Measurements from ENCODE around the gene SMARCAL1. TPM values are rescaled to one million over a fixed set of nuclear protein-coding genes. Genes with fewer than 3 reads are reported as not detected.

SMARCAL1 gene
- total RNA-seq, 2 donors from 2014 or later: 21.1 to 32.2 TPM

- Mint-ChIP-seq H3K27ac (peak within 1 kb of the TSS; percentile 94 to 98), H3K9me3 (no peaks in the 10 kb centered on the region)
Observed at GRCh38 chr2:216498379-216499352, 86.4 kb downstream of the SMARCAL1 start, which contains the start of gene RPL37A. Gene RPL37A, plus strand, starts transcription at chr2:216498844. Its CDS starts 31 bp downstream, at chr2:216498875.

GRCh38 chr2:216499641-216500218, 87.4 kb downstream of the SMARCAL1 start:
- H3K4me1 Mint-ChIP-seq (ENCODE audit: low read depth in 2 of 2): peaks cover 52 to 54% of the 10 kb centered on the region in 2 donors
- H3K9me3 Mint-ChIP-seq: no peaks in the 10 kb centered on the region
- ATAC-seq (no peak), DNase-seq (ENCODE audit: low spot score) (no peak)
- H3K27ac Mint-ChIP-seq: peak overlapping the region; percentile 94 to 98
- H3K4me3 Mint-ChIP-seq: peak overlapping the region; percentile 91
- peaks cover 47% of the 10 kb centered on the region for H3K36me3 Mint-ChIP-seq
- no peaks in the 10 kb centered on the region for H3K27me3 Mint-ChIP-seq

More at GRCh38 chr2:216498379-216499352, 86.4 kb downstream of the SMARCAL1 start, which contains the start of gene RPL37A:
- H3K4me1 Mint-ChIP-seq (ENCODE audit: low read depth in 2 of 2): peaks cover 44 to 47% of the 10 kb centered on the region in 2 donors
- H3K27me3 Mint-ChIP-seq: no peaks in the 10 kb centered on the region
- peaks cover 40% of the 10 kb centered on the region for H3K36me3 Mint-ChIP-seq
- peak within 1 kb of the TSS; percentile 91 for H3K4me3 Mint-ChIP-seq
- ATAC-seq: peak; percentile 98 to 99
- DNase-seq (ENCODE audit: low spot score): peak; percentile 93

- H3K27ac Mint-ChIP-seq: peak overlapping the region; percentile 94 to 98
- no peaks in the 10 kb centered on the region for H3K27me3 Mint-ChIP-seq
- H3K9me3 Mint-ChIP-seq: no peaks in the 10 kb centered on the region
- DNase-seq (ENCODE audit: low spot score) (no peak), ATAC-seq (no peak)
- H3K4me1 Mint-ChIP-seq (ENCODE audit: low read depth in 2 of 2): peaks cover 52 to 54% of the 10 kb centered on the region in 2 donors
- peaks cover 47% of the 10 kb centered on the region for H3K36me3 Mint-ChIP-seq
- H3K4me3 Mint-ChIP-seq: peak overlapping the region; percentile 91
Observed at GRCh38 chr2:216500572-216500971, 88.3 kb downstream of the SMARCAL1 start.

DNA sequence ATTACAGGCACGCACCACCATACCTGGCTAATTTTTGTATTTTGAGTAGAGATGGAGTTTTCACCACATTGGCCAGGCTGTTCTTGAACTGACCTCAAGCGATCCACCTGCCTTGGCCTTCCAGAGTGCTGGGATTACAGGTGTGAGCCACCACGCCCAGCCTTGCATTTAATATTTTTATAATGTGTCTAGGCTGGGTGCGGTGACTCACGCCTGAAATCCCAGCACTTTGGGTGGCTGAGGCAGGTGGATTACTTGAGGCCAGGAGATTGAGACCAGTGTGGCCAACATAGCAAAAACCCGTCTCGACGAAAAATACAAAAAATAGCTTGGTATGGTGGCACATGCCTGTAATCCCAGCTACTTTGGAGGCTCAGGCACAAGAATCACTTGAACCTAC, 89.6 kb downstream of the SMARCAL1 start:
- DNase-seq (ENCODE audit: low spot score): no peak
- H3K4me3 Mint-ChIP-seq: peak overlapping the region; percentile 91
- H3K27me3 Mint-ChIP-seq: no peaks in the 10 kb centered on the region
- no peaks in the 10 kb centered on the region for H3K9me3 Mint-ChIP-seq
- H3K36me3 Mint-ChIP-seq: peaks cover 55% of the 10 kb centered on the region
- ATAC-seq: no peak
- H3K4me1 Mint-ChIP-seq (ENCODE audit: low read depth in 2 of 2): peaks cover 56 to 58% of the 10 kb centered on the region in 2 donors
- H3K27ac Mint-ChIP-seq: peak overlapping the region in 1 of 2 donors; percentile 94

DNA sequence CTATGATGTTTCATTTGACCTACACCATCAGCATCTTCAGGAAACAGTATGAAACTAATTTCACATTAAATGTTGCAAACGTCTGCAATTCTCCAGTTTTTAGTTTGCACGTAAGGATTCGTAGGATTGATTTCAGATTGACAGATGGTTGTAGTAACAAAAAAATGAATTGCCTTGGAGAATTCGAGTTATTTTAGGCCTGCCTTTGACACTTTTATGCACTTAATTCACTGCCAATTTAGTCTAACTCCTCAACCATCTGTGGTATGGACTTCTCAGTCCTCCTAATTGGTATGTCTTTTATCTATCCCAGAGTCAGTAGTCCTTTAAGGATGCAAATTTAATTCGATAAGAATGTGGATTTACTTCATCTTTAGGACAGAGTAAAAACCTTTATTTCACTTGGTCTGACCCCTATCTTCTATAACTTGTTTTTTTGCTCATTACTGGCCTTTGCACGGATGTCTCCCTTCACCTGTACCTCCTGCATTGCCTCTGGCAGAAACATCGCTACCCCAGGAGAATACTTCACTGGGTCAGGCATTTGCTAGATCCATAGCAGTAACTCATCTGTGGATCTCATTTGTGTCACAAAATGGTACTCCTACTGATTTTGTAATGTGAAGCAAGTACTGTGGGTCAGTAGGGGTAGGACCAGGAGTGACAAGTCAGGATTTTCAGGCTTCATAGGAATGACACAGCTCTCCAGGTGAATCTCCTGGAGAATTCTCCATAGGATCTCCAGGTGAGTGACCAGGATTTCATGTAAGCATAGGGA, 90.3 kb downstream of the SMARCAL1 start:
- DNase-seq (ENCODE audit: low spot score) (no peak), ATAC-seq (no peak)
- Mint-ChIP-seq H3K4me3 (peak overlapping the region; percentile 47), H3K4me1 (ENCODE audit: low read depth in 2 of 2) (peaks cover 52 to 54% of the 10 kb centered on the region in 2 donors), H3K27ac (peak overlapping the region; percentile 49 to 53), H3K27me3 (no peaks in the 10 kb centered on the region), H3K9me3 (no peaks in the 10 kb centered on the region), H3K36me3 (peaks cover 55% of the 10 kb centered on the region)

DNA sequence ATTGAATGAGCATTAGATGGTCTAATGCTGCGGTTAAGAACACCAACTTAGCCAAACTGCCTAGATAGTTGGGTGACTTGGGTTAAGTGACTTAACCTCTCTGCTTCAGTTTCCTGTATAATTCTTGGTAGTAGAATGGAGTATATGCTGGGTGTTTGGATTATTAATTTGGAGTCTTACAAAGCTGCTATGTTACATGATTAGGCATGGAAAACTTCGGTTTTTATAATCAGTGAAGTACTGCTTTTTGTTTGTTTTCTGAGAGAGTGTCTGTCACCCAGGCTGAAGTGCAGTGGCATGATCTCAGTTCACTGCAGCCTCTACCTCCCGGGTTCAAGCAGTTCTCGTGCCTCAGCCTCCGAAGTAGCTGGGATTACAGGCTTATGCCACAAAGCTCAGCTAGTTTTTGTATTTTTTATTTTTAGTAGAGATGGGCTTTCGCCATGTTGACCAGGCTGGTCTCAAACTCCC, 90.9 kb downstream of the SMARCAL1 start:
- ATAC-seq (no peak), DNase-seq (ENCODE audit: low spot score) (no peak)
- Mint-ChIP-seq H3K4me3 (no peak overlapping the region), H3K27me3 (no peaks in the 10 kb centered on the region), H3K27ac (peak overlapping the region; percentile 49 to 53), H3K4me1 (ENCODE audit: low read depth in 2 of 2) (peaks cover 46 to 49% of the 10 kb centered on the region in 2 donors), H3K36me3 (peaks cover 55% of the 10 kb centered on the region), H3K9me3 (no peaks in the 10 kb centered on the region)

- Mint-ChIP-seq H3K9me3 (no peaks in the 10 kb centered on the region), H3K4me1 (ENCODE audit: low read depth in 2 of 2) (peaks cover 40 to 49% of the 10 kb centered on the region in 2 donors), H3K36me3 (peaks cover 55% of the 10 kb centered on the region), H3K4me3 (no peak overlapping the region), H3K27me3 (no peaks in the 10 kb centered on the region), H3K27ac (peak overlapping the region in 1 of 2 donors; percentile 29)
- DNase-seq (ENCODE audit: low spot score): no peak
- ATAC-seq: no peak
Observed at GRCh38 chr2:216503697-216504375, 91.6 kb downstream of the SMARCAL1 start.

- DNase-seq (ENCODE audit: low spot score) (no peak), ATAC-seq (no peak)
- H3K27ac Mint-ChIP-seq: peak overlapping the region in 1 of 2 donors; percentile 29
- no peaks in the 10 kb centered on the region for H3K9me3 Mint-ChIP-seq
- no peaks in the 10 kb centered on the region for H3K27me3 Mint-ChIP-seq
- peaks cover 35 to 43% of the 10 kb centered on the region in 2 donors for H3K4me1 Mint-ChIP-seq (ENCODE audit: low read depth in 2 of 2)
- H3K4me3 Mint-ChIP-seq: no peak overlapping the region
- H3K36me3 Mint-ChIP-seq: peaks cover 50% of the 10 kb centered on the region
Observed at GRCh38 chr2:216504376-216504762, 92.1 kb downstream of the SMARCAL1 start.

DNA sequence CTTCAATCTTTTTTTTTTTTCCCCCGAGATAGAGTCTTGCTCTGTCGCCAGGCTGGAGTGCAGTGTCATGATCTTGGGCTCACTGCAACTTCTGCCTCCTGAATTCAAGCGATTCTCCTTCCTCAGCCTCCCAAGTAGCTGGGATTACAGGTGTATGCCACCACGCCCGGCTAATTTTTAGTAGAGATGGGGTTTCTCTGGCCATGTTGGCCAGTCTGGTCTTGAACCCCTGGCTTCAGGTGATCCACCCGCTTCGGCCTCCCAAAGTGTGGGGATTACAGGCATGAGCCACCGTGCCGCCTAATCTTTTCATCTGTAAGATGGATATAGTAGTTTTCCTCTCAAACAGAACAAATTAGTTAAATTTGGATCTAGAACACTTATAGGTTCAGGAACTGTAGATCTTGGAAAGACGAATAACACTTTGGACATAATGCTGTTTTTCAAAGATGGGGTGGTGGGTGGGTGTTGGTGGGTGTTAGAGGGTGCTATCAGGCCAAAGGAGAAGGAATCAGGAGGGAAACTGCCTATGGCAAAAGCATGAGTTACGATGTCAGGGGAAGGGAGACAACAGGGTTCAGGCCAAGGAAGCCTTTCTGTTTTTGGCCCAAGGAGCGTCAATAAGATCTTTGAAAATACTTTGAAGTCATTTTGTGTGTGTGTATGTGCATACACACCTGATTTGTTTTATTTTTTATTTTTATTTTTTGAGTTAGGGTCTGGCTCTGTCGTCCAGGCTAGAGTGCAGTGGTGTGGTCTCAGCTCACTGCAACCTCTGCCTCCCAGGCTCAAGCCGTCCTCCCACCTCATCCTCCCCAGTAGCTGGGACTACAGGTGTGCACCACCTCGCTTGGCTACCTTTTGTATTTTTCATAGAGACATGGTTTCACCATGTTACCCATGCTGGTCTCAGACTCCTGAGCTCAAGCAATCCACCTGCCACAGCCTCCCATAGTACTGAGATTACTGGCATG, 93.1 kb downstream of the SMARCAL1 start:
- no peak for ATAC-seq
- H3K36me3 Mint-ChIP-seq: peaks cover 40% of the 10 kb centered on the region

GRCh38 chr2:216507220-216508160, 95.2 kb downstream of the SMARCAL1 start:
- no peak overlapping the region for H3K4me3 Mint-ChIP-seq
- no peaks in the 10 kb centered on the region for H3K9me3 Mint-ChIP-seq
- ATAC-seq (peak in 1 of 2 donors; percentile 21), DNase-seq (ENCODE audit: low spot score) (no peak)
- peak overlapping the region in 1 of 2 donors; percentile 40 for H3K27ac Mint-ChIP-seq
- peaks cover 24% of the 10 kb centered on the region for H3K36me3 Mint-ChIP-seq
- H3K4me1 Mint-ChIP-seq (ENCODE audit: low read depth in 2 of 2): peaks cover 18 to 19% of the 10 kb centered on the region in 2 donors
- no peaks in the 10 kb centered on the region for H3K27me3 Mint-ChIP-seq

More for the DNA sequence above, 93.1 kb downstream of the SMARCAL1 start:
- H3K27ac Mint-ChIP-seq: peak overlapping the region in 1 of 2 donors; percentile 40
- no peak for DNase-seq (ENCODE audit: low spot score)
- H3K4me1 Mint-ChIP-seq (ENCODE audit: low read depth in 2 of 2): peaks cover 26 to 33% of the 10 kb centered on the region in 2 donors
- no peaks in the 10 kb centered on the region for H3K27me3 Mint-ChIP-seq
- H3K9me3 Mint-ChIP-seq: no peaks in the 10 kb centered on the region
- no peak overlapping the region for H3K4me3 Mint-ChIP-seq

DNA sequence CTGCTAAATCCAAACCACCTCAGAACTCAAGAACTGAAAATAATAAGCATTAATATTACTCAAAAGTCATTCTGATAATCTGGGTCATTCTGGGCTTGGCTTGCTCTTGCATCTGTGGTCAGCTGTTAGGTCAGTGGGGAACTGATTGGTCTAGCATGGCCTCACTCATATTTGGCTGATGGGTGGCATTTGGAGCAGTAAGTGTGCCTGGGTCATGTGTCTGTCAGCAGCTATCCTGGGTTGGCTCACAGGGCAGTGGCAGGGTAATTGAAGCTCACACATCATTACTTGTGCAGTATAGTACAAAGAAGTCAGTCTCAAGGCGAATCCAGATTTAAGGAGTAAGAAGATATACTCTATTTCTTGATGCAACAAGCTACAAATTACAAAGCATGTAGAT, 95.9 kb downstream of the SMARCAL1 start:
- ATAC-seq (peak in 1 of 2 donors; percentile 10), DNase-seq (ENCODE audit: low spot score) (no peak)
- Mint-ChIP-seq H3K9me3 (no peaks in the 10 kb centered on the region), H3K27me3 (no peaks in the 10 kb centered on the region), H3K4me1 (ENCODE audit: low read depth in 2 of 2) (peaks cover 11 to 12% of the 10 kb centered on the region in 2 donors), H3K27ac (no peak overlapping the region), H3K4me3 (no peak overlapping the region), H3K36me3 (peaks cover 16% of the 10 kb centered on the region)

Measured in natural killer cell treated with Interleukin-12 subunit alpha and Interleukin-12 subunit beta and Interleukin-15 and Interleukin-18, amount 100 ng/mL, for 72 hours (primary cell).